ENCODE results near the gene UBE2J2. TPM values are rescaled to one million over a fixed set of nuclear protein-coding genes. Genes with fewer than 3 reads are reported as not detected.
A peak's percentile ranks its signal among the peaks of the same experiment; 100 is the strongest.

The UBE2J2 gene
- total and polyA plus RNA-seq, 2 of the 13 experiments (the other 11 are each of a cell fraction or from before 2014, with no cell fraction given): 25.4 to 29.4 TPM

DNA sequence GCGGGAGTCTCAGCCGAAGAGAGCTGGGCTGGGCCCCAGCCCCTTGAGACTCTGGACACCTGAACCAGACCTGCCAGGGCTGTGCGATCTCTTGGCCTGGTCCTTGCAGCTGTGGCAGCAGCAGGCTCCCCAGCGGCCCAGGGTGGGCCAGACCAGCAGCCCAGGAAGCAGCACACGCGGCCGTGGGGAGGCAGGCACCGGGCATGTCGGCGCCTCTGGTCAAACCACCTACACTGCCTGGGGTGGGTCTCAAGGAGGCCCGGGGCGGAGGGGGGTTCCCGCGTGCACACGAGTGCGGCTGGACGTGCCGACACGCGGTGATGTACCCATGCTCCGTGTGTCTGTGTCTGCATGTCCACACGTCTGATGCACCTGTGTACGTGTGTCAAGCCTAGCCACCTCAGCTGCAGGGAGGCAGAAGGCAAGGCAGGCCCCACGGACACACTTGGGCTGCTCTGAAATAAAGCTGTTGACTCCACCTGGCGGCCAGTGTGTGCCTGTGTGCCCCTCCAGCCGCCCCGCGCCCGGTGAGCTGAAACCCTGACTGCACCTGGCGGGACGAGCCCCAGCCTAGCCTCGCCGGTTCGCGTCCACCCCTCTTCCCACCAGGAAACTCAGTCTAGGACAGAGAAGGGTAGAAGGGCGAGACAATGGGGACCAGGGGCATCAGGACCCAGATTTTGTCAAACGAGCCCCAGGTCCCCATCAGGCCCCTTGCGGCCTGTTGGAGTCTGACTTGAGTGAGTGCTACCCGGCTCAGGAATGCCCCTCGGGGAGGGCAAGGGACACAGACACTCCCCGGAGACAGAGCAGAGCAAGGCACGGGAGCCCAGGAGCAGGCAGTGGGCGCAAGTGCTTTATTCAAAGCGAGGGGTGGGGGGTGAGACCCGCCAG, 18.1 kb upstream of the UBE2J2 start:
- CTCF ChIA-PET (ENCODE audit: low intra/inter-chr PET ratio, low total read pairs): interaction anchor here (1.5 kb wide), 1 partner anchor 170 kb away, joined by 4 read pairs; no protein-coding TSS in a partner anchor
- DNase-seq (ENCODE audit: low spot score): peak; percentile 64
- Histone ChIP-seq H3K4me1 (ENCODE audit: insufficient read depth, low read length) (peaks cover 11% of the 10 kb centered on the region), H4K20me1 (ENCODE audit: insufficient read depth, low read length) (no peaks in the 10 kb centered on the region), H3K27me3 (ENCODE audit: control insufficient read depth in 1 of 2, insufficient read depth in 2 of 2, low read length in 2 of 2) (no peaks in the 10 kb centered on the region), H3K27ac (ENCODE audit: extremely low read length, insufficient read depth, low read length) (no peak overlapping the region), H3K79me2 (ENCODE audit: insufficient read depth, low read length) (no peaks in the 10 kb centered on the region), H3K9ac (ENCODE audit: insufficient read depth, low read depth, low read length) (no peak overlapping the region), H3K4me2 (ENCODE audit: low read depth, low read length) (no peak overlapping the region), H3K4me3 (replicated peaks in 1 of 3; ENCODE audit: insufficient read depth in 1 of 3, low read depth in 2 of 3, low read length in 3 of 3) (no peak overlapping the region), H3K9me3 (ENCODE audit: low read length) (no peaks in the 10 kb centered on the region), H2AFZ (ENCODE audit: low read length) (no peak overlapping the region), H3K36me3 (replicated peaks in 1 of 2; ENCODE audit: control insufficient read depth in 1 of 2, insufficient read depth in 2 of 2, low read length in 2 of 2) (no peaks in the 10 kb centered on the region; a peak in 1 of 5 replicates)
- in situ Hi-C loops (cut with HindIII; ENCODE audit: extremely low pct_ligation_motif_present, low pct_unique_long_range_greater_than_20kb) (no loop called here), intact Hi-C loops (cut with micrococcal nuclease; ENCODE audit: unreplicated experiment) (loop anchor here (5.0 kb wide), 1 partner anchor 169 kb away; no protein-coding TSS in a partner anchor)
- whole genome bisulfite sequencing (ENCODE audit: low lambda C conversion rate): 68% methylated on average over 22 of the region's 45 CpGs
- POLR2A ChIA-PET: interaction anchor here (1.0 to 2.0 kb wide), 3 partner anchors 10 to 169 kb away, joined by 5 to 6 read pairs (median 5); no protein-coding TSS in a partner anchor
- peak; percentile 71 for ATAC-seq
- no TSS peak for BruUV-seq (replicated peaks)
- FAIRE-seq: peak; percentile 28
- 0 out of 2 replicates have a peak, but pooled peaks have one; percentile 16 for TF ChIP-seq NRL (CRISPR knock-in tag; IDR thresholded peaks at IDR 0.05; ENCODE audit: borderline replicate concordance)
- TF ChIP-seq, protein P1, sequence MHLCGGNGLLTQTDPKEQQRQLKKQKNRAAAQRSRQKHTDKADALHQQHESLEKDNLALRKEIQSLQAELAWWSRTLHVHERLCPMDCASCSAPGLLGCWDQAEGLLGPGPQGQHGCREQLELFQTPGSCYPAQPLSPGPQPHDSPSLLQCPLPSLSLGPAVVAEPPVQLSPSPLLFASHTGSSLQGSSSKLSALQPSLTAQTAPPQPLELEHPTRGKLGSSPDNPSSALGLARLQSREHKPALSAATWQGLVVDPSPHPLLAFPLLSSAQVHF (CRISPR knock-in tag; IDR thresholded peaks at IDR 0.05): no peak
- no peak for TF ChIP-seq MTF2 (CRISPR knock-in tag; IDR thresholded peaks at IDR 0.05; ENCODE audit: borderline replicate concordance)
- TF ChIP-seq, protein P2, sequence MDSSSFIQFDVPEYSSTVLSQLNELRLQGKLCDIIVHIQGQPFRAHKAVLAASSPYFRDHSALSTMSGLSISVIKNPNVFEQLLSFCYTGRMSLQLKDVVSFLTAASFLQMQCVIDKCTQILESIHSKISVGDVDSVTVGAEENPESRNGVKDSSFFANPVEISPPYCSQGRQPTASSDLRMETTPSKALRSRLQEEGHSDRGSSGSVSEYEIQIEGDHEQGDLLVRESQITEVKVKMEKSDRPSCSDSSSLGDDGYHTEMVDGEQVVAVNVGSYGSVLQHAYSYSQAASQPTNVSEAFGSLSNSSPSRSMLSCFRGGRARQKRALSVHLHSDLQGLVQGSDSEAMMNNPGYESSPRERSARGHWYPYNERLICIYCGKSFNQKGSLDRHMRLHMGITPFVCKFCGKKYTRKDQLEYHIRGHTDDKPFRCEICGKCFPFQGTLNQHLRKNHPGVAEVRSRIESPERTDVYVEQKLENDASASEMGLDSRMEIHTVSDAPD (CRISPR knock-in tag; IDR thresholded peaks at IDR 0.05): no peak
- TF ChIP-seq MYC (CRISPR knock-in tag; IDR thresholded peaks at IDR 0.05; ENCODE audit: borderline replicate concordance): no peak; the same call in 1 of the 2 replicates
- TF ChIP-seq THYN1 (CRISPR knock-in tag; IDR thresholded peaks at IDR 0.05; ENCODE audit: borderline replicate concordance, low read depth): no peak
- TF ChIP-seq ZNF343 (CRISPR knock-in tag; IDR thresholded peaks at IDR 0.05): no peak
- TF ChIP-seq GTF3A (CRISPR knock-in tag; conservative IDR thresholded peaks at IDR 0.05): no peak
- no peak for TF ChIP-seq NFRKB (IDR thresholded peaks at IDR 0.05)
- TF ChIP-seq NFKBIZ (CRISPR knock-in tag; IDR thresholded peaks at IDR 0.05): no peak
- no peak for TF ChIP-seq SETDB1 (CRISPR knock-in tag; IDR thresholded peaks at IDR 0.05; ENCODE audit: borderline replicate concordance)
- TF ChIP-seq, protein P3, sequence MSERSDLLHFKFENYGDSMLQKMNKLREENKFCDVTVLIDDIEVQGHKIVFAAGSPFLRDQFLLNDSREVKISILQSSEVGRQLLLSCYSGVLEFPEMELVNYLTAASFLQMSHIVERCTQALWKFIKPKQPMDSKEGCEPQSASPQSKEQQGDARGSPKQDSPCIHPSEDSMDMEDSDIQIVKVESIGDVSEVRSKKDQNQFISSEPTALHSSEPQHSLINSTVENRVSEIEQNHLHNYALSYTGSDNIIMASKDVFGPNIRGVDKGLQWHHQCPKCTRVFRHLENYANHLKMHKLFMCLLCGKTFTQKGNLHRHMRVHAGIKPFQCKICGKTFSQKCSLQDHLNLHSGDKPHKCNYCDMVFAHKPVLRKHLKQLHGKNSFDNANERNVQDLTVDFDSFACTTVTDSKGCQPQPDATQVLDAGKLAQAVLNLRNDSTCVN (CRISPR knock-in tag; IDR thresholded peaks at IDR 0.05; ENCODE audit: borderline replicate concordance): no peak
- no peak for TF ChIP-seq SP4 (CRISPR knock-in tag; IDR thresholded peaks at IDR 0.05)
- TF ChIP-seq ZNF30 (CRISPR knock-in tag; IDR thresholded peaks at IDR 0.05): 0 out of 2 replicates have a peak, but pooled peaks have one; percentile 50
- TF ChIP-seq ZBTB20 (CRISPR knock-in tag; IDR thresholded peaks at IDR 0.05; ENCODE audit: borderline replicate concordance, low read depth): no peak
- TF ChIP-seq MBD4 (IDR thresholded peaks at IDR 0.05; ENCODE audit: borderline replicate concordance, low read length): no peak
- TF ChIP-seq ZNF747 (CRISPR knock-in tag; IDR thresholded peaks at IDR 0.05; ENCODE audit: borderline replicate concordance): 0 out of 2 replicates have a peak, but pooled peaks have one; percentile 42

Data from HepG2 (cell line).